Lung (tissue), 12 donors: ENCODE data around the gene JAK3. TPM values are rescaled to one million over a fixed set of nuclear protein-coding genes. Genes with fewer than 3 reads are reported as not detected.

Experiments used
- ATAC-seq: fragments of 200-7000 bp; cut with Tn5 transposase; one replicate; pipeline ENCODE4 v1.9.1; 2020; ENCODE audit warnings: moderate number of reproducible peaks; ENCODE audit not compliant: insufficient read depth, low FRiP score
- DNase-seq, 3 donors: peaks; one replicate each; pipeline ENCODE4 v3.0.0-alpha.2; 2013 to 2017
- H3K27ac ChIP-seq, 2 donors: one replicate each; pipeline ENCODE4 v1.5.1; 2013; ENCODE audit warnings: mild to moderate bottlenecking in 2 of 2, moderate library complexity in 2 of 2, control low read depth in 1 of 2, inconsistent platforms in 1 of 2, low read depth in 1 of 2, low read length in 1 of 2
- H3K27me3 ChIP-seq, 3 donors: one replicate each; pipeline ENCODE4 v1.5.1; 2013; ENCODE audit warnings: low read length in 2 of 3; ENCODE audit not compliant: control insufficient read depth in 3 of 3, insufficient read depth in 3 of 3
- H3K36me3 ChIP-seq, 4 donors: one replicate each; pipeline ENCODE4 v1.5.1; 2013; ENCODE audit warnings: low read length in 4 of 4, mild to moderate bottlenecking in 1 of 4, moderate library complexity in 1 of 4; ENCODE audit not compliant: control insufficient read depth in 4 of 4, insufficient read depth in 4 of 4
- H3K4me1 ChIP-seq, 5 donors: one replicate each; pipeline ENCODE4 v1.5.1; 2013; ENCODE audit warnings: low read length in 5 of 5, mild to moderate bottlenecking in 2 of 5, moderate library complexity in 1 of 5; ENCODE audit not compliant: control insufficient read depth in 5 of 5, insufficient read depth in 5 of 5
- H3K4me3 ChIP-seq: one replicate; pipeline ENCODE4 v1.5.1; 2013; ENCODE audit warnings: mild to moderate bottlenecking, control low read depth, moderate library complexity
- H3K9ac ChIP-seq, 2 donors: one replicate each; pipeline ENCODE4 v1.5.1; 2013; ENCODE audit warnings: low read length in 2 of 2, control low read depth in 1 of 2; ENCODE audit not compliant: insufficient read depth in 1 of 2
- H3K9me3 ChIP-seq, 4 donors: one replicate each; pipeline ENCODE4 v1.5.1; 2013; ENCODE audit warnings: low read length in 3 of 4, mild to moderate bottlenecking in 1 of 4, moderate library complexity in 1 of 4; ENCODE audit not compliant: control insufficient read depth in 4 of 4, insufficient read depth in 3 of 4
- CTCF ChIP-seq: IDR thresholded peaks from 2 replicates; pipeline ENCODE4 v1.5.1; 2012; ENCODE audit warnings: mild to moderate bottlenecking; ENCODE audit errors: control extremely low read depth, extremely low read depth
- WGBS, 2 donors: extraction: QIAGEN DNeasy Blood & Tissue Kit; methylation state at CpG; one replicate each; pipeline ENCODE4 v1.1.7; 2013; 5-methylcytosine and 5-hydroxymethylcytosine counted together
- polyA plus RNA-seq, 2 donors: library from polyadenylated mRNA; stranded (reverse); fragments of 200-250 nt; gene quantifications; one replicate each; pipeline ENCODE4 v1.2.1, GENCODE V29; 2013
- total RNA-seq, 2 donors: library from RNA; depleted of rRNA in 1 of 2; stranded (reverse); fragments of >200 nt in 1 of 2; gene quantifications; one replicate each; pipeline ENCODE4 v1.2.1, GENCODE V29; 2014 to 2021
- donor health status: control.
- donor health status: control.
- donor health status: Bipolar disorder and iron deficiency.
- donor health status: healthy.
- donor health status: DM: yes; HTN: yes; CAD: no.

Gene JAK3
- total and polyA plus RNA-seq, 4 donors = 5.2 to 32.5 (median 18.0) TPM

GRCh38 chr19:17811103-17811502 is 36.7 kb downstream of the JAK3 start:
- TF ChIP-seq CTCF = no peak
- Histone ChIP-seq H3K27ac (no peak overlapping the region), H3K36me3 (no peaks in the 10 kb centered on the region), H3K4me1 (no peaks in the 10 kb centered on the region), H3K9ac (no peak overlapping the region), H3K27me3 (peaks cover 0 to 5% (median 0%) of the 10 kb centered on the region in 3 donors), H3K9me3 (peaks cover 0 to 11% (median 0%) of the 10 kb centered on the region in 4 donors), H3K4me3 (no peak overlapping the region)
- no peak for ATAC-seq
- DNase-seq = no peak
- 96 to 99% methylated on average over 2 of the region's 2 CpGs for WGBS, 2 donors

GRCh38 chr19:17807731-17808316 is 40.0 kb downstream of the JAK3 start:
- H3K9me3 ChIP-seq = peaks cover 0 to 8% (median 0%) of the 10 kb centered on the region in 4 donors
- ATAC-seq = no peak
- 49 to 51% methylated on average over 35 to 38 of the region's 38 CpGs for WGBS, 2 donors
- H3K4me1 ChIP-seq = no peaks in the 10 kb centered on the region
- peaks cover 0 to 5% (median 0%) of the 10 kb centered on the region in 3 donors for H3K27me3 ChIP-seq
- no peak overlapping the region for H3K4me3 ChIP-seq
- H3K36me3 ChIP-seq = no peaks in the 10 kb centered on the region
- H3K27ac ChIP-seq = no peak overlapping the region
- TF ChIP-seq CTCF = no peak
- DNase-seq = no peak
- no peak overlapping the region for H3K9ac ChIP-seq

GRCh38 chr19:17806945-17807344 is 40.8 kb downstream of the JAK3 start:
- Histone ChIP-seq H3K9me3 (peaks cover 0 to 8% (median 0%) of the 10 kb centered on the region in 4 donors), H3K4me1 (no peaks in the 10 kb centered on the region), H3K27ac (no peak overlapping the region), H3K36me3 (no peaks in the 10 kb centered on the region), H3K9ac (no peak overlapping the region), H3K27me3 (peaks cover 0 to 5% (median 0%) of the 10 kb centered on the region in 3 donors), H3K4me3 (no peak overlapping the region)
- no peak for TF ChIP-seq CTCF
- WGBS, 2 donors = 59 to 82% methylated on average over 3 of the region's 3 CpGs
- no peak for DNase-seq
- no peak for ATAC-seq

- DNase-seq (no peak), ATAC-seq (no peak)
- Histone ChIP-seq H3K9ac (no peak overlapping the region), H3K36me3 (no peaks in the 10 kb centered on the region), H3K27ac (no peak overlapping the region), H3K27me3 (peaks cover 0 to 5% (median 0%) of the 10 kb centered on the region in 3 donors), H3K4me1 (no peaks in the 10 kb centered on the region), H3K4me3 (no peak overlapping the region), H3K9me3 (no peaks in the 10 kb centered on the region)
- TF ChIP-seq CTCF = no peak
- WGBS, 2 donors = 85 to 94% methylated on average over 4 of the region's 4 CpGs
Observed at GRCh38 chr19:17805427-17805826, 42.4 kb downstream of the JAK3 start.
